BLaER1 (cell line): Measurements from ENCODE around the gene KL.
A peak's percentile ranks its signal among the peaks of the same experiment; 100 is the strongest.

Experiments
- H3K27ac ChIP-seq: shearing (Covaris generic); formaldehyde crosslinking; 2 replicates; pipeline ENCODE4 v1.8.1; 2022
- H3K27me3 ChIP-seq: shearing (Covaris generic); formaldehyde crosslinking; 2 replicates; pipeline ENCODE4 v1.8.1; 2022
- H3K36me3 ChIP-seq: shearing (Covaris generic); formaldehyde crosslinking; 2 replicates; pipeline ENCODE4 v1.8.1; 2022
- H3K4me1 ChIP-seq: shearing (Covaris generic); formaldehyde crosslinking; 2 replicates; pipeline ENCODE4 v1.8.1; 2022
- H3K4me2 ChIP-seq: shearing (Covaris generic); formaldehyde crosslinking; 2 replicates; pipeline ENCODE4 v1.8.1; 2022
- H3K4me3 ChIP-seq: shearing (Covaris generic); formaldehyde crosslinking; 2 replicates; pipeline ENCODE4 v1.8.1; 2022
- H3K9ac ChIP-seq: shearing (Covaris generic); formaldehyde crosslinking; 2 replicates; pipeline ENCODE4 v1.8.1; 2022
- H3K9me3 ChIP-seq: shearing (Covaris generic); formaldehyde crosslinking; 2 replicates; pipeline ENCODE4 v1.8.1; 2022
- H4K20me1 ChIP-seq: shearing (Covaris generic); formaldehyde crosslinking; 2 replicates; pipeline ENCODE4 v1.8.1; 2022
- Cebpa-rat ChIP-seq: shearing (Covaris generic); IDR thresholded peaks from 2 replicates; pipeline ENCODE4 v1.8.1; 2022

Gene KL

GRCh38 chr13:33106656-33107360, 90.6 kb downstream of the KL start:
- no peaks in the 10 kb centered on the region for H3K36me3 ChIP-seq
- H4K20me1 ChIP-seq, result no peaks in the 10 kb centered on the region
- H3K4me2 ChIP-seq, result no peak overlapping the region
- peaks cover 13% of the 10 kb centered on the region; the same call in 1 of the 2 replicates for H3K4me1 ChIP-seq
- H3K9ac ChIP-seq, result no peak overlapping the region
- no peaks in the 10 kb centered on the region for H3K9me3 ChIP-seq
- H3K27ac ChIP-seq, result no peak overlapping the region
- H3K4me3 ChIP-seq, result no peak overlapping the region
- H3K27me3 ChIP-seq, result no peaks in the 10 kb centered on the region
- no peak for TF ChIP-seq Cebpa-rat

- no peaks in the 10 kb centered on the region for H3K36me3 ChIP-seq
- no peak overlapping the region for H3K27ac ChIP-seq
- H3K9me3 ChIP-seq, result no peaks in the 10 kb centered on the region
- no peak overlapping the region for H3K4me2 ChIP-seq
- H3K27me3 ChIP-seq, result no peaks in the 10 kb centered on the region
- TF ChIP-seq Cebpa-rat, result no peak
- no peaks in the 10 kb centered on the region for H4K20me1 ChIP-seq
- no peak overlapping the region for H3K4me3 ChIP-seq
- H3K4me1 ChIP-seq, result peaks cover 13% of the 10 kb centered on the region; the same call in 1 of the 2 replicates
- no peak overlapping the region for H3K9ac ChIP-seq
These were observed 91.1 kb downstream of the KL start for GRCh38 chr13:33107361-33107760.

GRCh38 chr13:33108620-33109019, 92.4 kb downstream of the KL start:
- Histone ChIP-seq H3K36me3 (no peaks in the 10 kb centered on the region), H3K9ac (no peak overlapping the region), H3K9me3 (no peaks in the 10 kb centered on the region), H3K4me1 (peaks cover 13% of the 10 kb centered on the region; the same call in 1 of the 2 replicates), H3K27ac (no peak overlapping the region), H3K4me3 (no peak overlapping the region), H3K4me2 (no peak overlapping the region), H4K20me1 (no peaks in the 10 kb centered on the region), H3K27me3 (no peaks in the 10 kb centered on the region)
- no peak for TF ChIP-seq Cebpa-rat

- Histone ChIP-seq H3K27ac (no peak overlapping the region), H3K4me2 (no peak overlapping the region), H3K4me3 (no peak overlapping the region), H3K36me3 (no peaks in the 10 kb centered on the region), H3K4me1 (peaks cover 13% of the 10 kb centered on the region; the same call in 1 of the 2 replicates), H3K9ac (no peak overlapping the region), H3K27me3 (no peaks in the 10 kb centered on the region), H3K9me3 (no peaks in the 10 kb centered on the region), H4K20me1 (no peaks in the 10 kb centered on the region)
- no peak for TF ChIP-seq Cebpa-rat
These were observed 93.1 kb downstream of the KL start for GRCh38 chr13:33109271-33109697.

GRCh38 chr13:33109801-33110200, 93.6 kb downstream of the KL start:
- no peak overlapping the region for H3K9ac ChIP-seq
- H3K4me3 ChIP-seq, result no peak overlapping the region
- peaks cover 13% of the 10 kb centered on the region; the same call in 1 of the 2 replicates for H3K4me1 ChIP-seq
- H3K27ac ChIP-seq, result no peak overlapping the region
- no peak for TF ChIP-seq Cebpa-rat
- no peaks in the 10 kb centered on the region for H3K9me3 ChIP-seq
- no peaks in the 10 kb centered on the region for H4K20me1 ChIP-seq
- no peaks in the 10 kb centered on the region for H3K27me3 ChIP-seq
- H3K4me2 ChIP-seq, result no peak overlapping the region
- H3K36me3 ChIP-seq, result no peaks in the 10 kb centered on the region

GRCh38 chr13:33110386-33110712, 94.1 kb downstream of the KL start:
- H3K9me3 ChIP-seq, result no peaks in the 10 kb centered on the region
- H3K4me2 ChIP-seq, result peak overlapping the region; percentile 27; the same call in 1 of the 2 replicates

DNA sequence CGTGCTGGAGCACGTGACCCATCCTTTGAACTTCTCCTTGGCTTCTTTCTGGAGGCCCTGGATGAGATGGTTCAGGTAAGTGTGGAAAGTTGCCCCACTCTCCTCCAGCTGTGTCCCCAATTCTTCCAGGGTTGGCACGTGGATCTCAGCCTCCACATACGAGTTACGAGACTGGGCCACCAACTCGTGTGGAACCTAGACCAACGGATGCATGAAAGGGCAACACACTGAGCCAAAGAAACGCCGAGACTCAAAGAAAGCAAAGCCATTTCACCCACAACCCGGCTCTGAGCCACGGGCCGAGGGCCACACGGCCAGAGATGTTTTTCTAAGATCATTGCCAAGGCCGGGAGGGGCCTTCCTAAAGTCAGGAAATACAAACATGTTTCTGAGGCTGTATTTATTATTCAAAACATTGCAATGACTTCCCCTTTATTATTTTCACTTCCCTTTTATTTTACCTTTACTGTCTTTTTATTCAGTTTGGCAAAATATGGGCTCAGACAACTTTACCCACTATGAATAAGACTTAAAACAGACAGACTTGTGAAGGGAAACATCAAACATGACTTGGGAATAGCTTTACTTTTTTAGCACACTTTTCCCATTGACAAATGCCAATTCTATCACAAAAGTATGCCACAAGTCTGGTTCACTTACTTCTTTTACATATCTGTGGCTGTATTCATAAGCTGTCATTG, 94.6 kb downstream of the KL start:
- TF ChIP-seq Cebpa-rat, result no peak
- no peaks in the 10 kb centered on the region for H4K20me1 ChIP-seq
- no peaks in the 10 kb centered on the region for H3K36me3 ChIP-seq
- no peak overlapping the region for H3K27ac ChIP-seq
- no peaks in the 10 kb centered on the region for H3K27me3 ChIP-seq
- H3K4me1 ChIP-seq, result peaks cover 7% of the 10 kb centered on the region; the same call in 1 of the 2 replicates
- no peak overlapping the region for H3K4me3 ChIP-seq
- H3K9ac ChIP-seq, result no peak overlapping the region
- H3K9me3 ChIP-seq, result no peaks in the 10 kb centered on the region
- H3K4me2 ChIP-seq, result peak overlapping the region; percentile 27; the same call in 1 of the 2 replicates

More at GRCh38 chr13:33110386-33110712, 94.1 kb downstream of the KL start:
- no peak for TF ChIP-seq Cebpa-rat
- Histone ChIP-seq H3K4me3 (no peak overlapping the region), H3K4me1 (peaks cover 11% of the 10 kb centered on the region; the same call in 1 of the 2 replicates), H3K27me3 (no peaks in the 10 kb centered on the region), H3K36me3 (no peaks in the 10 kb centered on the region), H4K20me1 (no peaks in the 10 kb centered on the region), H3K9ac (no peak overlapping the region), H3K27ac (no peak overlapping the region)

DNA sequence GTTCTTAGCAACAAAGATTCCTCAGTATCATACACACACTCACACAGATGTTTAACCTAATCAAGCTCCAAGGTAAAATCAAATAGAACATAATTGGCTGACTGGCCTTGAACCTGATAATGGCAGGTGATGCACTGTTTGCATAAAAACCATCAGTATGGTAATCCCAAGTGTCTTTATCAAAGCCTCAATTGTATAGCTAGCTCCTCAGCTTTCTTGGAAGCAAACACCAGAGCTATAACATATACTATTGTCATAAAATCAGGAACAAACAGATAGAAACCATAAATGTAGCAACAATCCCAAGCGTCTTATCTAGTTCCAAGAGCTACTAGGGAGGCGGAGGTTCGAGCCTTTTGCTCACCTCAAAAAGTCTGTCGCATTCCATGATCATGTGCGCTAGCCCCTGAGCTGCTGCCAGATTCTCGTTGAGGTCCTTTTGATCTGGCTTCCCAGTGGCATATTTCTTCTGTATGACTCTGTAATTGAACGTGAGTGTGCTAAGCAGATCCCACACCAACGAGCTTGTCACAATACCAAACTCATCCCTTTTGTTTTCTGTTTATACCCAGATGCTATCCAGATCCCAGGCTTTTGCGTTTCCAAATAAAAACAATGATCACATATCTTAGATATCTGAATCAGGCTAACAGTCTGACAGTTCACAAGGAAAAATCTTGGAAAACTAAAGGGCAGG, 95.3 kb downstream of the KL start:
- Histone ChIP-seq H3K27ac (no peak overlapping the region), H3K4me1 (peaks cover 7% of the 10 kb centered on the region; the same call in 1 of the 2 replicates), H3K9ac (no peak overlapping the region), H3K9me3 (no peaks in the 10 kb centered on the region), H3K36me3 (no peaks in the 10 kb centered on the region), H4K20me1 (no peaks in the 10 kb centered on the region), H3K4me3 (no peak overlapping the region), H3K27me3 (no peaks in the 10 kb centered on the region), H3K4me2 (no peak overlapping the region)
- TF ChIP-seq Cebpa-rat, result no peak

GRCh38 chr13:33112766-33113165, 96.5 kb downstream of the KL start:
- no peak for TF ChIP-seq Cebpa-rat
- no peaks in the 10 kb centered on the region for H3K9me3 ChIP-seq
- no peak overlapping the region for H3K4me2 ChIP-seq
- no peaks in the 10 kb centered on the region for H3K36me3 ChIP-seq
- H3K27ac ChIP-seq, result no peak overlapping the region
- H3K4me3 ChIP-seq, result no peak overlapping the region
- H3K4me1 ChIP-seq, result peaks cover 7% of the 10 kb centered on the region; the same call in 1 of the 2 replicates
- H3K9ac ChIP-seq, result no peak overlapping the region
- H3K27me3 ChIP-seq, result no peaks in the 10 kb centered on the region
- H4K20me1 ChIP-seq, result no peaks in the 10 kb centered on the region

DNA sequence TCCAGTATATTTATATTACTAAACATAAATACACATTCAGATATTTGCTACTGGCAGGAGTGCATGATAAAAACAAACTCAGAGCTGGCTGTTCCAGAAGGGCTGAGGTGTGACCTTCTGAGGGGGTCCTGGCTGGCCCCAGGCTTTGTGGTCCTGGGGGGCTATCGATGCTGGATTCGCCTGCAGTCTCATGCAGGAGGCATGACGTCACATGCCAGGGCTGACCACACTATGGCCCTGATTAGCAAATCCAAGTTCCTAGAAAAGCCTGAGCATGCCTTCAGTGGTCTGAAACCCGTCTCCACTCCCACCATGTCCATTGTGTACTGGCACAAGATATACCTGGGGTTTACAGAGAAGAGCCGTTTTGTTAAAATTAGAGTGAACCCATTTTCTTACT, 97.9 kb downstream of the KL start:
- no peaks in the 10 kb centered on the region for H3K36me3 ChIP-seq
- no peaks in the 10 kb centered on the region for H4K20me1 ChIP-seq
- no peaks in the 10 kb centered on the region for H3K9me3 ChIP-seq
- no peak overlapping the region for H3K27ac ChIP-seq
- no peaks in the 10 kb centered on the region for H3K27me3 ChIP-seq
- H3K4me1 ChIP-seq, result peaks cover 7% of the 10 kb centered on the region; the same call in 1 of the 2 replicates
- no peak overlapping the region for H3K9ac ChIP-seq
- TF ChIP-seq Cebpa-rat, result no peak
- H3K4me3 ChIP-seq, result no peak overlapping the region
- H3K4me2 ChIP-seq, result no peak overlapping the region
